Heart left ventricle (tissue), 13 donors: ENCODE data around the gene UBE4B.

Source experiments
- CTCF ChIP-seq, 12 donors: fragments of 200-600 bp; sonication (generic) in 4 of 12; IDR thresholded peaks; one replicate each; pipeline versions ENCODE4 v1.5.0 to v1.8.0; 2018 to 2022; ENCODE audit warnings: antibody characterized with exemption in 12 of 12, mild to moderate bottlenecking in 5 of 12
- POLR2A ChIP-seq, 2 donors: fragments of 450-650 bp; IDR thresholded peaks; one replicate each; pipeline ENCODE4 v1.6.1; 2017; ENCODE audit warnings: antibody characterized with exemption in 2 of 2, mild to moderate bottlenecking in 2 of 2, moderate library complexity in 2 of 2
- donor health status: ischemic (EF 13 %, LVEDD 7.1; RV severe dilation, severe dysfunction).
- donor health status: DM: no; HTN: yes; CAD: no.
- donor health status: DM: no; HTN: no; CAD: no.
- donor health status: ischemic (EF 25% LVEDD 6.9; RV normal size, moderate dysfunction).
- donor health status: ischemic (EF 25% LVEDD 5.7; RV mildly dilated, moderate dysfunction).
- donor health status: ischemic (EF 35%, LVEDD 5.7; RV mildly dilated, moderate dysfunction).
- donor health status: nonischemic (EF 11% LVEDD 7.7; RV severe dilation, severe dysfunction).
- donor health status: DM: yes; HTN: yes; CAD: no.
- donor health status: PGD.
- donor health status: ischemic (EF 29% LVEDD 5.4; RV normal size, mild dysfunction).
- donor health status: nonischemic (EF 23%, LVEDD 6.1; RV moderate dilation, normal function).

DNA sequence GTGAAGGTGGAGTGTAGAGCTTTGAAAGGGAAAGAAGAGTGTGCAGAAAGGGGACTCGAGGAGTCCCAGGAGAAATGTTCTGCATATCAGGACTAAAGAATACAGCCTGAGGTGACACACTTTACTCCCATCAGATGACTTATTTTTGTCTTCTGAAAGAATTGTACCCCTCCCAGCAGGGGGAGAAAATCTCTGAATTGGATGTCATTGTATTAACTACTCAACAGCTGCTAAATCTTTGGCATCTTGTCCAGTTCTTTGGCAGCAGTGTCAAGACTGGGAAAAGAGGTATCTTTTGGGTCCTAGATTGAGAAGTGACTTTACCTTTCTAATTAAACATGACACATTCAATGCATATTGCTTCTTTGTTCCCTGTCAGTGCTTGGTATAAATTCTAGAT, 18.9 kb downstream of the UBE4B start:
- no peak for TF ChIP-seq POLR2A (IDR thresholded peaks at IDR 0.05)
- no peak for TF ChIP-seq CTCF (IDR thresholded peaks at IDR 0.05)
